ENCODE results near the gene ROBO1.

GRCh38 chr3:79012946-79013362 is 754.8 kb downstream of the ROBO1 start:
- no peak for TF ChIP-seq POLR2A (IDR thresholded peaks at IDR 0.05; ENCODE audit: low read depth, low read length)
- no peak for TF ChIP-seq POLR2AphosphoS5 (IDR thresholded peaks at IDR 0.05; ENCODE audit: low read depth, low read length)

Measured in GM12892 (cell line).